Epithelial cell of esophagus (primary cell): ENCODE measurements around the gene TEKT5.
"Not testable (repeated sequence)": the region's sequence is repeated elsewhere in the genome, so short reads cannot be mapped to it uniquely, and the experiment has no call there.

Experiments
- DNase-seq: peaks from one replicate; pipeline ENCODE4 v3.0.0; 2010; ENCODE audit warnings: low read depth
- H3K4me3 ChIP-seq: 2 replicates; pipeline ENCODE4 v1.5.1; 2011; ENCODE audit warnings: mild to moderate bottlenecking, low read length, control low read depth
- CTCF ChIP-seq: IDR thresholded peaks from 2 replicates; pipeline ENCODE4 v1.5.1; 2011; ENCODE audit warnings: low read depth, mild to moderate bottlenecking, low read length, control low read depth, inconsistent platforms; ENCODE audit not compliant: insufficient read depth; ENCODE audit errors: missing control alignments

Gene TEKT5

DNA sequence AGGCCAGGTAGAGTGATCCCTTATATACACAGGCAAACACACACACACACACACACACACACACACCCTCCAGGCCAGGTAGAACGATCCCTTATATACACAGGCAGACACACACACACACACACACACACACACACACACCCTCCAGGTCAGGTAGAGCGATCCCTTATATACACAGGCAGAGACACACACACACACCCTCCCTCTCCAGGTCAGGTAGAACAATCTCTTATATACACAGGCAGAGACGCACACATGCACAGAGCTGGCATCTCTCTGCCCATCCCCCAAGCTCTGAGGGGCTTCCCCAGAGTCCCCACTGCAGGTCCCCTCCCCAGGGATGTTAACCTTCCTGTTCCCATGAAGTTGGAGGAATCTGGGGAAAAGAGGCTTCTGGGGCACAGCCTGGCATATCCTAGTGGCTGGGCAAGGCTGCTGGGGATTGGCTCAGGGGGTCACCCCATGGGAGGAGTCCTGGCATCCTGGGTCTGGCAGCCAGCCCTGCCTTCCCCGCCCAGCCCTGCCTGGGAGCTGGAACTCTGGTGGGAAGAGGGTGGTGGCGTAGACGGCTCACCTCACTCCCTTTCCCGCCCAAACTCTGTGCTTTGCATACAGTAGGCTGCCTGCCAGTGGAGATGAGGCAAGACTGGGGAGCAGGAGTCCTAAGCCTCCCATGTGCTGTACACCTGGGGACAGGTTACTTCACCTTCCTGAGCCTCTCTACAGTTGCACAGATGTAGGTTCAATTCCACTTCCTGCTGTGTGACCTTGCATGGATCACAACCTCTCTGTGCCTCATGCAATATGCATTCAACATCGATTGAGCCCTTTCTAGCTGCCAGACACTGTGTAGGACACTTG is 41.8 kb downstream of the TEKT5 start:
- no peak for TF ChIP-seq CTCF
- DNase-seq = peak; percentile 95
- peak overlapping the region; percentile 44 for H3K4me3 ChIP-seq

DNA sequence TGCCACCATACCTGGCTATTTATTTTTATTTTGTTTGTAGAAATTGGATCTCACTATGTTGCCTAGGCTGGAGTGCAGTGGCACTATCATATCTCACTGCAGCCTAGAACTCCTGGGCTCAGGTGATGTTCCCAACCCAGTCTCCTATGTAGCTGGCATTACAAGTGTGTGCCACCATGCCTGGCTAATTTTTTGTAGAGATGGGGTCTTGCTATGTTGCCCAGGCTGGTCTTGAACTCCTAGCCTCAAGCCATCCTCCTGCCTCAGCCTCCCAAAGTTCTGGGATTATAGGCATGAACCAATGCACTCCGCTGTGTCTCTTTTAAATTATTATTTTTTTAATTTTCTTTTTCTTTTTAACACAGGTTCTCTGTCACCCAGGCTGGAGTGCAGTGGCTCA is 45.6 kb downstream of the TEKT5 start:
- DNase-seq, H3K4me3 ChIP-seq: not testable (repeated sequence)

DNA sequence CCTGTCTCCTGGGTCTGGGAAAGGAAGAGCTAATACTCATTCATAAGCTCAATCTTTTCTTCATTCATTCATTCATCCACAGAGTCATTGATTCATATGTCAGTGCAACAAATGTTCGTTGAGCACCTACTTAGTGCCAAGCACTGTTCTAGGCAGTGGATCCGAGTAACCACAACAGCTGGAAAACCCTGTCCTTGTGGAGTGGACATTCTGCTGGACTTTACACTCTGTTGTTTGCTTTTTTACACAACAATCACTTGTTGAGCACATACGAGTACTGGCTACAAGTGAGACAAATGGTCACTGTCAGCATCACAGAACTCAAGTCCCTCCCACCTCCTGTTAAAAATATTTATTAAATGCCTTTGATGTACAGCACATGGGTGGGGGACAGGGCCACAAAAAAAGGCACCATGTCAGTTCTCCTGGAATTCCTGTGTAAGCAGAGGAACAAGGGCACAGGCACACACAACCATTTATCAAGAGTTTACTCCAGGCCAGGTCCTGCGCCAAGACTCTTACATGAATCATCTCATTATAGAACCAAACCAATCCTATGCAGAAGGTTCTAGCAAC is 46.9 kb downstream of the TEKT5 start:
- H3K4me3 ChIP-seq = no peak overlapping the region
- DNase-seq = no peak
- TF ChIP-seq CTCF = no peak

DNA sequence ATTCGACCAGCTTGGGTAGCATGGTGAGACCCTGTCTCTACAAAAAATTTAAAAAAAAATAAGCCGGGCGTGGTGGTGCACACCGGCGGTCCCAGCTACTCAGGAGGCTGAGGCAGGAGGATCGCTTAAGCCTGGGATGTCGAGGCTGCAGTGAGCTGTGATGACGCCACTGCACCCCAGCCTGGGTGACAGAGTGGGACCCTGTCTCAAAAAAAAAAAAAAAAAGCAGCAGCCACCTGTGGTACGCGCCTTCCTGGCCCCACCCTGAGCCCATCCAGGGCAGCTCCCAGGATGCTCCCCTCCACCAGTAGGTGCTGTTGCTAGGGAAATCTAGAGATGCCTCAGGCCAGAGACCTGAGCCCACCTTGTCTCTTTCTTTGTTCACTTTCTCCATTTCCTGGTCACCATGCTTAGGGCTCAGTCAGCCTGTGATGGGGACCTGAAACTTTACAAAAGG is 47.4 kb downstream of the TEKT5 start:
- H3K4me3 ChIP-seq = no peak overlapping the region
- DNase-seq = no peak
- TF ChIP-seq CTCF = no peak

- no peak for TF ChIP-seq CTCF
- no peak overlapping the region for H3K4me3 ChIP-seq
- no peak for DNase-seq
Observed at GRCh38 chr16:10646581-10647263, 48.0 kb downstream of the TEKT5 start.

DNA sequence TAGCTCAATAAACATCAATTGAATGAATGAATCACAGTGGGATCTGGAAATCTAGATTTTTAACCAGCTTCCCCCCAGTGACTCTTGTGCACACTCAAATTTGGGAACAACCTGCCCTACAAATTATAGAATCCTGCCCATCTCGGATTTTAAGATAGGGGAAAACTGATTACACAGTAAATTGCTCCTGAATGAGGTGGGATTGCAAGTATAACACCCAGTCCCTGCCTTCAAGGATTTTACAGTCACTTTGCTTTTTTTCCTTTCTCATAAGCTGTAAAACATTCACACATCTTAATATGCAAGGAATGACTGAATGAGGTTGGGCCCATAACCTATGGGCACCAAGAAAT is 48.5 kb downstream of the TEKT5 start:
- no peak overlapping the region for H3K4me3 ChIP-seq
- no peak for DNase-seq
- no peak for TF ChIP-seq CTCF

DNA sequence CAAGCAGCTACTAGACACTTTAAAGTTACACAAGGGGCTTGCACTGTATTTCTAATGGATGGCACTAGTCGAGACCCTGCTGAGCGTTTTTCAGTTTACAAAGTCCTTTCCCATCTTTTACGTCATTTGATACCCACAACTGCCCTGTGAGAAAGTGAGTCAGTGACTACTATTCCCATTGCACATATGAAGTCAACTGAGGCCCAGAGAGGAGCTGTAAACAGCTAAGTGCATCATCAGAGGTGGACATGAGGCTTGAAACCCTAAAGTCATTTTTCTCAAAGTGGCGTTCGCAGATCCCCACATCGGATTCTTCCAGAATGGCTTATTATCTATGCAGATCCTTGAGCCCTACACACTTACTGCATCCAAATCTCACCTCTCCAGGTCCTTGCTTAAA is 50.6 kb downstream of the TEKT5 start:
- no peak overlapping the region for H3K4me3 ChIP-seq
- no peak for DNase-seq
- TF ChIP-seq CTCF = no peak
